HFFc6 (cell line): ENCODE data around the gene TOMM6. TPM values are rescaled to one million over a fixed set of nuclear protein-coding genes. Genes with fewer than 3 reads are reported as not detected.

ENCODE experiments used
- DNase-seq: peaks from one replicate; pipeline ENCODE4 v3.0.0-alpha.2; 2018
- H3K27ac Mint-ChIP-seq: 2 replicates; pipeline ENCODE4 v1.8.0; 2020; ENCODE audit warnings: mild to moderate bottlenecking, mixed read lengths
- H3K27me3 Mint-ChIP-seq: 2 replicates; pipeline ENCODE4 v1.8.0; 2021; ENCODE audit warnings: mild to moderate bottlenecking, moderate library complexity, mixed read lengths; ENCODE audit not compliant: insufficient read depth
- H3K36me3 Mint-ChIP-seq: 2 replicates; pipeline ENCODE4 v1.8.0; 2021; ENCODE audit warnings: low read depth, mixed read lengths
- H3K4me1 Mint-ChIP-seq: 2 replicates; pipeline ENCODE4 v1.8.0; 2020; ENCODE audit warnings: low read depth, mixed read lengths
- H3K4me3 Mint-ChIP-seq: 2 replicates; pipeline ENCODE4 v1.8.0; 2020; ENCODE audit warnings: mild to moderate bottlenecking, moderate library complexity, mixed read lengths
- H3K9me3 Mint-ChIP-seq: 2 replicates; pipeline ENCODE4 v1.8.0; 2020; ENCODE audit warnings: mild to moderate bottlenecking, mixed read lengths
- total RNA-seq, 6 experiments: library from RNA; stranded (reverse); fragmentation: NEBNext Ultra II Directional; extraction: Animal tissue kit (Norgen Biotek cat#: 25700); gene quantifications; 2 replicates in 1 of 6; 3 replicates in 5 of 6; pipeline ENCODE4 v1.2.3, GENCODE V29; 2021
- TF ChIP-seq, protein P1 (sequence below): fragments of 200-600 bp; sonication (generic); IDR thresholded peaks from 2 replicates; pipeline ENCODE4 v1.5.0; 2021; ENCODE audit warnings: antibody characterized with exemption, mild to moderate bottlenecking

Gene TOMM6
- total RNA-seq, 6 experiments from 2014 or later: 216 to 234 (median 228) TPM

DNA sequence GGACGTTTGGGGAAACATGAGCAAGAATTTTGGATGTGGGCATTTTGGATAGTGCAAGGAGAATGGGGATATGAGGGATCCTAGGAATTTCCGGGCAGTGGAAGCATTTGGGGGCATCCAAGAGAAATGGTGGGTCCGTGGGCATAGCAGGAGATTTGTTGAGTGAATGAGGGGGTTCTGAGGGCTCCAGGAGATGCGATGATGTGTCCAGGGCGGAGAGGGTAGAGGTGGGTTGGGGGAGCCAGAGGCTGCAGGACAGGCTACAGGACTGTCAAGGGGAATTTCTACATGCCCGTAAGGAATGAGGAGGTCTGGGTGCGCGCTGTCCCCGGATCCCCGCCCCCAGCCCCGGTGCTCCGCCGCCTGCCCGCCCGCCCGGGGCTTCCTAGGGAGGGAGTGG, 8.2 kb upstream of the TOMM6 start:
- Mint-ChIP-seq H3K36me3 (no peaks in the 10 kb centered on the region; the same call in 1 of the 2 replicates), H3K27me3 (no peaks in the 10 kb centered on the region; the same call in none of the 2 replicates), H3K4me3 (peak overlapping the region; percentile 94), H3K4me1 (peaks cover 14% of the 10 kb centered on the region), H3K27ac (peak overlapping the region; percentile 50), H3K9me3 (no peaks in the 10 kb centered on the region)
- DNase-seq: no peak
- TF ChIP-seq, protein P1, sequence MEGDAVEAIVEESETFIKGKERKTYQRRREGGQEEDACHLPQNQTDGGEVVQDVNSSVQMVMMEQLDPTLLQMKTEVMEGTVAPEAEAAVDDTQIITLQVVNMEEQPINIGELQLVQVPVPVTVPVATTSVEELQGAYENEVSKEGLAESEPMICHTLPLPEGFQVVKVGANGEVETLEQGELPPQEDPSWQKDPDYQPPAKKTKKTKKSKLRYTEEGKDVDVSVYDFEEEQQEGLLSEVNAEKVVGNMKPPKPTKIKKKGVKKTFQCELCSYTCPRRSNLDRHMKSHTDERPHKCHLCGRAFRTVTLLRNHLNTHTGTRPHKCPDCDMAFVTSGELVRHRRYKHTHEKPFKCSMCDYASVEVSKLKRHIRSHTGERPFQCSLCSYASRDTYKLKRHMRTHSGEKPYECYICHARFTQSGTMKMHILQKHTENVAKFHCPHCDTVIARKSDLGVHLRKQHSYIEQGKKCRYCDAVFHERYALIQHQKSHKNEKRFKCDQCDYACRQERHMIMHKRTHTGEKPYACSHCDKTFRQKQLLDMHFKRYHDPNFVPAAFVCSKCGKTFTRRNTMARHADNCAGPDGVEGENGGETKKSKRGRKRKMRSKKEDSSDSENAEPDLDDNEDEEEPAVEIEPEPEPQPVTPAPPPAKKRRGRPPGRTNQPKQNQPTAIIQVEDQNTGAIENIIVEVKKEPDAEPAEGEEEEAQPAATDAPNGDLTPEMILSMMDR: no peak

DNA sequence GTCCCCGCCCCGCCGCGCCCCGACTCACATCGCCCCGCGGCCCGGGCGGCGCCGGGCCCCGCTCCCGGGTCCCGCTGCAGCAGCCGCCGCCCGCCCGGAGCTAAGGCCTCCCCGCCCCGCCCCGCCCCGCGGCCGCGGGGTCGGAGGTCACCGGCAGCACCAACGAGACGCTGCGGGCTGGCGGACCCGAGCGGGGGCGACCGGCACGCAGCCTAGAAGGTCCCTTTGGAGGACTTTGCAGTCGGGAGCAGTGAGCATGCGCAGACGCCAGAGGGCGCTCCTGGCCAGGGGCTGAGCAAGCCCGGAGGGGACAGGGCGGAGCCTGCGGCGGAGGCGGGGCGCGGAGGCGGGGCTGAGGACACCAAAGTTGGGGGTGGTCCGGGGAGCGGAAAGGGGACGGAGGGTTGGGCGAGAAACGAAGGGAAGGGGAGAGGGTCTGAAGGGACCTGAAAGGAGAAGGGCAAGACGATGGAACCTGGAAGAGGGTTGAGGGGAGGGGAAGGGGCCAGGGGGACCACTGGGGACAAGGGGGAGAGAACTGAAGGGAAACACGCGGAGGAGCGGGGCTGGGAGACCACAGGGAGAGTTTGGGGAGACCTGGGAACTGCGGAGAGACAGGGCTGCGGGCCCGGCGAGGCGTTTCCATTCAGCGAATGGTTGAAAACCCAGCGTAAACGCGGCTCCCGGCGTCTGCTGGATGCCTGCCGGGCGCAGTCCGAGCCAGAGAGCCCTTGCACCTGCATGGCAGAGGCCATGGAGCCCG, 7.5 kb upstream of the TOMM6 start, which contains the start of gene FRS3:
FRS3 (minus strand) TSS at position 113 of the 763 bp plus-strand sequence. CDS start 2,913 bp downstream, outside the sequence.
- peak; percentile 91 for DNase-seq
- H3K4me1 Mint-ChIP-seq: peaks cover 14% of the 10 kb centered on the region
- peak within 1 kb of the TSS; percentile 94 for H3K4me3 Mint-ChIP-seq
- TF ChIP-seq, protein P1: peak; percentile 86
- no peaks in the 10 kb centered on the region for H3K36me3 Mint-ChIP-seq
- H3K27me3 Mint-ChIP-seq: peaks cover 3% of the 10 kb centered on the region
- H3K9me3 Mint-ChIP-seq: no peaks in the 10 kb centered on the region
- H3K27ac Mint-ChIP-seq: peak within 1 kb of the TSS; percentile 50

DNA sequence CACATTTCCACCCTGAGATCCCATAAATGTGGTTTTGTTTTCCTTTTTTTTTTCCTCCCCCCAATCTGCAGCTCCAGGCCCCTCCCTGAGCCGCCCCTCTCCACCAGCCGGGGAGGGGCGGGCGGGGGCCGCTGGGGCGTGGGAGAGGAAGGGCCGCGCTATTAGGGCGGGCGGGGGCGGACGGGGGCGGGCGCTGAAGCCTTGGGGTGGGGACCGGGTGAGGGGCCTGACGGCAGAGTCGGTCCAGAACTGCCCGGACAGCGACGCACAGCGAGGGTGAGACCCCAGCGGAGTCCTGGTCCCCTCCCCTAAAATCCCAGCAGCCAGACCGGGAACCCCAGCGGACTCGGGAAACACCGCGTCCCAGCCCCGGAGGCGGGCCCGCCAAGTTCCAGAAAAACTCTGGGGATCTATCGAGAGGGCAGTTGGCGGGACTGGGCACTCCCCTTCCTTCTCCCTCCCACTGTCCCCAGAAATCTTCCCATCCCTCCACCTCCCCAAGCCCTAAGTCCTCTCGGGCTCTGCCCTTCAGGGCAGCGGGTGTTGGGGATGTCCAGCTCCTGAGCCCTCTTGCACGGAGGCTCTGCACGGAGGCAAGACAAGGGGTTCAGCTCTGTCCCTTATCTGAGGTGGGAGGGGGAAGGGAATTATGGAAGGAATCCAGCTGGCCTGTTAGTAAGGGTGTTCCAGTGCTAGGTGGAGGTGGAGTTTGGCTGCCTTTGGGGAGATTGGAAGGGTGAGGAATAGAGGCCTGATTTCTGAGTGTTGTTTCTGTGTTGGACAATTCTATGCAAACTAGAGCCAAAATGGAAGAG, 6.7 kb upstream of the TOMM6 start, which contains the start of gene PRICKLE4:
PRICKLE4 (plus strand) TSS at position 232 of the 815 bp plus-strand sequence. CDS start 2,692 bp downstream, outside the sequence.
- Mint-ChIP-seq H3K27me3 (peaks cover 6% of the 10 kb centered on the region), H3K27ac (no peak within 1 kb of the TSS), H3K4me1 (peaks cover 17% of the 10 kb centered on the region), H3K36me3 (no peaks in the 10 kb centered on the region), H3K9me3 (no peaks in the 10 kb centered on the region), H3K4me3 (peak within 1 kb of the TSS; percentile 88)
- TF ChIP-seq, protein P1: no peak
- no peak for DNase-seq

DNA sequence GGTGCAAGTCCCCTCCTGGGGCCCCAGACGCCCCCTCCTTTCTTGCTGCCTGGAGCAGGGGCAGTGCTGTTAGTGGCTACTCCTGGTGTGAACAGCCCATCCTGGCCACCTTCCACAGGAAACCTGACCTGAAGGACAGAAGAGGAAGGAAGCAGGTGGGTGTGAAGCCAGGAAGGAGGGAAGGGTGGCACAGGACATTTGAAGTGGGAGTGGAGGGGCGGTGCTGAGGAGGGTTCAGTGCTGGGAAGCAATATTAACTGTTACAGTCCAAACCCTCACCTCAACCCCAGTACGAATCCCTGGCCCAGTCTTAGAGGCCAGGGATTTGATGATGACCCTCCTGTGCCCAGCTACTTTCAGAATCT, 6.1 kb upstream of the TOMM6 start:
- no peaks in the 10 kb centered on the region for H3K9me3 Mint-ChIP-seq
- H3K27ac Mint-ChIP-seq: no peak overlapping the region
- no peak for DNase-seq
- H3K4me1 Mint-ChIP-seq: peaks cover 20% of the 10 kb centered on the region
- peak overlapping the region; percentile 77 for H3K4me3 Mint-ChIP-seq
- no peaks in the 10 kb centered on the region for H3K36me3 Mint-ChIP-seq
- TF ChIP-seq, protein P1: no peak
- H3K27me3 Mint-ChIP-seq: peaks cover 6% of the 10 kb centered on the region

DNA sequence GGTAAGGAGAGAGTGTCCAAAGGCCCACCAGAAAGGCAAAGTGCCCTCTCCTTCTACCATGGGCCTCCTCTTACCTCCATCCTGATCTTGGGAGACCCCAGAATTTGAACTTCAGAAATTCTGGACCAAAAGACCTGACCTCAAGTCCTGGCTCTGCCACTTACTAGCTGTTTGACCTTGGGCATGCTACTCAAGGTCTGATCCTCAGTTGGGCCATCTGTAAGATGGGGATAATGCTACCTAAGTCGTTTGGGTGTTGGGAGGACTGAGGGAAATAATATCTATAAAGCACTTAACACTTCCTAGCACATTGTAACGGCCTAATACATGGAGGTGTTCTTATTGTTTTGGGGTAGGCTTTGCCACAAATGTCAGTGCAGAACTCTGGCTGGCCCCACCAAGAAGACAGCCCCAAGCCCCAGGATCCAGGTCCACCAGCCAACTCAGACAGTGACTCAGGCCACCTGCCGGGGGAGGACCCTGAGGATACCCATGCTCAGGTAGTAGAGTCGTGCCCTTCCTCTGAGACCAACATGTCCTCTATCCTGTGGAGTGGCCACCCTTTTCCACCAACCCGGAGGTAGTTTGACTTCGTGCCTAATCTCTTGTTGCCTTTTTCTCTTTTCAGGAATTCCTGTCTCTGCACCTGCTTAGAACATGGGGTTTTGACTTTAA, 4.3 kb upstream of the TOMM6 start:
- peaks cover 5% of the 10 kb centered on the region; the same call in 1 of the 2 replicates for H3K36me3 Mint-ChIP-seq
- peaks cover 20% of the 10 kb centered on the region for H3K4me1 Mint-ChIP-seq
- no peak for DNase-seq
- H3K27ac Mint-ChIP-seq: no peak overlapping the region
- H3K9me3 Mint-ChIP-seq: no peaks in the 10 kb centered on the region
- no peak overlapping the region for H3K4me3 Mint-ChIP-seq
- peaks cover 6% of the 10 kb centered on the region for H3K27me3 Mint-ChIP-seq
- TF ChIP-seq, protein P1: no peak
